HG03039 (cell line): ENCODE data around the gene TNFSF8.

Experiments
- ATAC-seq: cut with Tn5 transposase; IDR thresholded peaks from one replicate; pipeline ENCODE4 v1.9.1; 2021; ENCODE audit warnings: mild to moderate bottlenecking, moderate library complexity; ENCODE audit not compliant: unreplicated experiment

TNFSF8 gene

GRCh38 chr9:114878879-114879564, 51.4 kb downstream of the TNFSF8 start:
- ATAC-seq = no peak

DNA sequence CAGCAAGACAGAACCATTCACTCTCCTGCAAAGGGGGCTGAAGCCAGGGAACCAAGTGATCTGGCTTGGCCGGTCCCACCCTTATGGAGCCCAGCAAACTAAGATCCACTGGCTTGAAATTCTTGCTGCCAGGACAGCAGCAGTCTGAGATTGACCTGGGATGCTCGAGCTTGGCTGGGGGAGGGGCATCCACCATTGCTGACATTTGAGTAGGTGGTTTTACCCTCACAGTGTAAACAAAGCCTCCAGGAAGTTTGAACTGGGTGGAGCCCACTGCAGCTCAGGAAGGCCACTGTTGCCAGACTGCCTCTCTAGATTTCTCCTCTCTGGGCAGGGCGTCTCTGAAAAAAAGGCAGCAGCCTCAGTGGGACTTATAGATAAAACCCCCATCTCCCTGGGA, 60.5 kb downstream of the TNFSF8 start:
- ATAC-seq = no peak

GRCh38 chr9:114869378-114869777, 61.0 kb downstream of the TNFSF8 start:
- no peak for ATAC-seq

DNA sequence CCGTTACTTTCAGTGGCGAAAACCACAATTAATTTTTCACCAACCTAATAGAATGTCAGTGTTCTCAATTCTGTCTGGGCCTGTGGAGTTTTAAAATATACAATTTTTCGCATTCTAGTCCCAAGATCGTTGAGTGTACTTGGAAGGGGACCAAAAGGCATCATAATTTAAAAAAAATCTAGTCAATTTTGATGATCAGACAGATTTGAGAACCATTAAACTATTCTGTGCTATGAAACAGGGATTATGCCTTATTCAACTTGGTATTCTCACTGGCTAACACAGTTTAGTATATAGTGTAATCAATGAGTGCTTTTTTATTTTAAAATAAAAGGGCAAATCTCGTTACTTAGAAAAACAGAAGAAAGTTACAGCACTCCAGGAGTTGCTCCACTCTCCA, 63.1 kb downstream of the TNFSF8 start:
- ATAC-seq = no peak

- no peak for ATAC-seq
Observed at GRCh38 chr9:114864471-114864870, 65.9 kb downstream of the TNFSF8 start.

DNA sequence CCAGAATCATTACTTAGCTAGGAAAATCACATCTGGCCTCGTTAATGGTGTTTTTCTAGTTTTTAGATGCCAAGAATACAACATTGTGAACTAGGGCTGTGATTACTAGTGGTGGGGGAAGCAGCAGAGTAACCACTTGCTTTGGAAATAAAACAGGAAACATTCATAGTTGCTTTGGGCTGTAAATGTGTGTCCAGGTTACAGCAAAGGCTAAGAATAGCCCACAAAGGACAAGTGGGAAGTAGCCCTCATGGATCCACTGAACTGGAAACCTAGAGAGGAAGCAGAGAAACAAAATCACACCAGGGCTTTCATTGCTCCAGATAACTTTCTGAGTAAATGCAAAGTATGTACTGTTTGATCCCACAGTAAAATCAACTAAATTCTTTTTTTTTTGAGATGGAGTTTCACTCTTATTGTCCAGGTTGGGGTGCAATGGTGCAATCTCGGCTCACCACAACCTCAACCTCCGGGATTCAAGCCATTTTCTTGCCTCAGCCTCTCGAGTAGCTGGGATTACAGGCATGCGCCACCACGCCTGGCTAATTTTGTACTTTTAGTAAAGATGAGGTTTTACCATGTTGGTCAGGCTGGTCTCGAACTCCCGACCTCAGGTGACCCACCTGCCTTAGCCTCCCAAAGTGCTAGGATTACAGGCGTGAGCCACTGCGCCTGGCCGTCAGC, 68.3 kb downstream of the TNFSF8 start:
- no peak for ATAC-seq

DNA sequence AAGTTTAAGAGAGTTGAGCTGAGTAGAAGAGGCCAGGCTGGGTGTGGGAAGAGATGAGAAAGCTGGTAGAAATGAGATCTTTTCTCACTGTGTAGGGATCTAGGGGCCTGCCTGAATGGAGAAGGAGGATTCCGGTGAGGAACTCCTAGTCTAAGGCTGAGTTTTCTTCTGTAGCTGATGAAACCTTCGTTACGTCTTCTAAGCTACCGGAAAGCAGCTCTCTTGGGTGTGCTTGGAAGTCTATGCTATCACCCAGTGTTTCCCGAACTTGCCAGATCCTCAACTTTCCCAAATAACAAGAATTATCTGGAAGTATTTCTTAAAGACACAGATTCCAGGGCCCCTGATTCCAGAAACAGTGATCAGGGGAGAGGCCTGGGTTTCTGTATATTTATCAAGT, 69.1 kb downstream of the TNFSF8 start:
- ATAC-seq = no peak

- no peak for ATAC-seq
Observed at GRCh38 chr9:114860187-114860586, 70.2 kb downstream of the TNFSF8 start.

DNA sequence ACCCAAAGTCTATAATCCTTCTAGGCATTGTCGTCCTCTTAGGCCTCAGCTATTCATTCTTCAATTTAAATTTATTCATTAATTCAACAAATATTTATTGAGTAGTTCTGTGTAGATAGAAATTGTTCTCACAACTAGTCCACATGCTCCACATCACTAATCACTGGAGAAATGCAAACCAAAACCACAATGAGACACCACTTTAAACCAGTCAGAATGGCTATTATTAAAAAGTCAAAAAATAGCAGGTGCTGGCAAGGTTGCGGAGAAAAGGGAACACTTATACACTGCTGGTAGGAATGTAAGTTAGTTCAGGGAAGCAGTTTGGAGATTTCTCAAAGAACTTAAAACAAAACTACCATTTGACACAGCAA, 73.5 kb downstream of the TNFSF8 start:
- no peak for ATAC-seq

DNA sequence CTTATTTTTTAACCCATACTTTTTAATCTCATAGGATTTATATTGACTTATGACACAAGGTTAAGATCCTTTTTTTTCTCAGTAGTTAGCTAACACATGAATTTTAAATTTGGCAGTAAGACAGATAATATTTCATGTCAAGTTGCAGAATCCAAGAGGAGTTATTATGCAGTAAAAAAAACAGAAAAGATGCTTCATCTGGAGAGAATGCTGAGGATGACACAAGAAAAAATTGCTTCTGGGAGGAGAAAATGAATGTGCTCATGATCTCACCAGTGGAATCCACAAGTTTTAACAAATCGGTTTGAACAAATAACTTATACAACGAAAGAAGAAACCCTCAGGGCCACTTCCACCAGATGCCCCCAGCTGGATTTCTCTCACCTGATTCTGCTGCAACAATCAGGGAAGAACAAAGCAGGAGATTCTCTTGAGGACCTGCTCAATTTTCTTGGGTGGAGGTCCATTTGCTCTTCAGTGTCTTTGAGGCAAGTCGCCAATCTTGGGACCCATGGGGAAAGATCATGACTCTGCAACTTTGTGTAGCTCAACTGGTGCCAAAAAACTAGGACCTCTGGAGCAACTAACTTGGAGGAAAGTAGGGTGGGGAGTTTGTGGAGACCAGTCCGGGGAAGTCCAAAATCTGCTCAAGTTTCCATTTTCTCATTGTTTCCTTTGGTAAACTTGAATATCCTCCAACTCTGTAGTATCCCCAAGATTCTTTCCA, 74.0 kb downstream of the TNFSF8 start:
- ATAC-seq = no peak

DNA sequence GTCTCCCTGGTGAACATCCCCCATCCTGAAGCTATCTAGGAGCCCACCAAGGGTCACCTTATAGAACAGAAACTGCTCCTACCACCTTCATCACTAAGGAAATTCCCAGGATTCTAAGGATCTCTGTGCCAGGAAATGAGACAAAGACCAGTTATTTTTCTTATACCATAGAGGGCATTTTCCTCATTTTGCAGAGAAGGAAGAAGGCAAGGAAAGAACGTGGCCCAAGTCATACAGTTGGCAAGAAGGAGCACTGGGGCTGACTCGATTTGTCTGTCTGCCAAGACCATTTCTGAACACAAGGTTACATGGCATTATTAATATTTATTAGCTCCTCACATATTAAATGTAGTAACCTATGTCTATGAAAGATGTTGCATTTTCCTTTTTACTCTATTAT, 74.9 kb downstream of the TNFSF8 start:
- no peak for ATAC-seq

GRCh38 chr9:114854736-114855355, 75.5 kb downstream of the TNFSF8 start:
- no peak for ATAC-seq

GRCh38 chr9:114853071-114853855, 77.1 kb downstream of the TNFSF8 start:
- no peak for ATAC-seq

DNA sequence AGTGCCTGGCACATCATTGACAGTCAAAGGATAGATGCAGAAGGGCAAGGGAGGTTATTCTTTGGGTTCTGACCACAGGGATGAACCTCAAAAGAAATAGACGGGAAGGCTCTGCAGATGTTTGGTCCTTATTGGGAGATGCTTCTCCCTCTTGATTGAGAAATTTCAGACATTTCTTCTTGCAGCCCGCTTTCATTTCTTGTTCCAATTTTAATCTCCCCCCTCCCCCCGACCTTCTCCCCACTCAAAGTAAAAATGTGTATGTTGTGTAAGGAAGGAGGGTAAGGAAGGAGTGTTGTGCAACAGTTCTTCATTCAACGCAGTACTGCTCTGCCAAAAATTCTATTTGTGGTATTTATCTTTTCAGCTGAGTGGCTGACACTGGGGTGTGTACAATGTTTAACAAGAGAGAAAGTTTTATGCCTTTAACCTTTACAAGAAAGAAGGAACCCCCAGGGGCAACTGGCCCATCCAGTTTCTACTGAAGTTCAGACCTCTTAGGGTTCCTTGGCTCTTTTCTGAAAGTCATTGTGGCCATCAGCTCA, 78.3 kb downstream of the TNFSF8 start:
- no peak for ATAC-seq

DNA sequence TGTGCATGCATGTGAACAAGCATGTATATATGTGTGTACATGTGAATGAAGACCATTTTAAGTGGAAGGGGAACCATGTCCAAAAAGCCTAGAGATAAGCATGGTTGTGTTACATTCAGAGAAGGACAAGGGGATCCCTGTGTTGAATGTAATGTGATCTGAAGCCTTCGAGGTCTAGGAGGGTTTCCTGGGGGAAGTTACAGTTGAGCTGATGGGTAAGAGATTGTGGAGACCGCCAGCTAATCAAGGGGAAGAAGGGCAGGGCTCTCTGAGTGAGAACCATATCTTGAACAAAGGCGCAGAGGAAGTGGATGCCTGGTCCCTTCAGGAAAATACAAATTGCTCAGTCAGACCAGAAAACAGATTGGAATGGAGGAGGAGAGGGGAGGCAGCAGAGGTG, 79.1 kb downstream of the TNFSF8 start:
- no peak for ATAC-seq
